NT2/D1 (cell line): Measurements from ENCODE around the gene LGI2.

Source experiments
- SUZ12 ChIP-seq: IDR thresholded peaks from 2 replicates; pipeline ENCODE4 v1.6.1; 2011; ENCODE audit not compliant: insufficient read length, insufficient read depth; ENCODE audit errors: extremely low read depth
- YY1 ChIP-seq: IDR thresholded peaks from 2 replicates; pipeline ENCODE4 v1.6.1; 2011; ENCODE audit not compliant: insufficient read length, insufficient read depth
- ZNF274 ChIP-seq: IDR thresholded peaks from 2 replicates; pipeline ENCODE4 v1.6.1; 2011; ENCODE audit warnings: mild to moderate bottlenecking, low read depth, low read length

- TF ChIP-seq YY1 = no peak
- TF ChIP-seq ZNF274 = no peak
- TF ChIP-seq SUZ12 = no peak
These were observed 74.0 kb downstream of the LGI2 start for GRCh38 chr4:24956763-24957162.
